A673 (cell line): Measurements from ENCODE around the gene CST9.

Source experiments
- CTCF ChIP-seq: fragments of 300-800, 200-600 bp; sonication (generic); conservative IDR thresholded peaks from 2 replicates; pipeline ENCODE4 v1.5.1; 2017; ENCODE audit warnings: low read depth, mild to moderate bottlenecking, antibody characterized with exemption, low read length, moderate library complexity, mixed read lengths
- EZH2 ChIP-seq: fragments of 200-600 bp; sonication (generic); IDR thresholded peaks from 2 replicates; pipeline ENCODE4 v1.6.1; 2017; ENCODE audit warnings: borderline replicate concordance, low read depth, mild to moderate bottlenecking, mixed read lengths, antibody characterized with exemption, low read length; ENCODE audit not compliant: poor library complexity, severe bottlenecking

GRCh38 chr20:23638309-23638708 is 32.6 kb upstream of the CST9 start:
- TF ChIP-seq CTCF (no peak), EZH2 (no peak)
